Adipocyte (in vitro differentiated cells): Measurements from ENCODE around the gene KLHDC8A.

Experiments
- DNase-seq: peaks from one replicate; pipeline ENCODE4 v3.0.0-alpha.2; 2015; ENCODE audit warnings: low read depth
- H3K27me3 ChIP-seq: replicated peaks from 2 replicates; pipeline ENCODE4 v1.7.0; 2013; ENCODE audit warnings: mild to moderate bottlenecking, low read length, moderate library complexity; ENCODE audit not compliant: control insufficient read depth, insufficient read depth
- H3K36me3 ChIP-seq: 2 replicates; pipeline ENCODE4 v1.7.0; 2013; ENCODE audit warnings: low read length, mild to moderate bottlenecking, moderate library complexity; ENCODE audit not compliant: control insufficient read depth, insufficient read depth, severe bottlenecking
- H3K4me1 ChIP-seq: 2 replicates; pipeline ENCODE4 v1.7.0; 2013; ENCODE audit warnings: mild to moderate bottlenecking, low read length, moderate library complexity; ENCODE audit not compliant: control insufficient read depth, insufficient read depth
- H3K4me3 ChIP-seq: 2 replicates; pipeline ENCODE4 v1.7.0; 2013; ENCODE audit warnings: mild to moderate bottlenecking, low read length, moderate library complexity
- H3K9ac ChIP-seq: 2 replicates; pipeline ENCODE4 v1.7.0; 2013; ENCODE audit warnings: mild to moderate bottlenecking, low read length, moderate library complexity
- H3K9me3 ChIP-seq: 2 replicates; pipeline ENCODE4 v1.7.0; 2013; ENCODE audit warnings: mild to moderate bottlenecking, low read length, moderate library complexity; ENCODE audit not compliant: control insufficient read depth

The KLHDC8A gene

DNA sequence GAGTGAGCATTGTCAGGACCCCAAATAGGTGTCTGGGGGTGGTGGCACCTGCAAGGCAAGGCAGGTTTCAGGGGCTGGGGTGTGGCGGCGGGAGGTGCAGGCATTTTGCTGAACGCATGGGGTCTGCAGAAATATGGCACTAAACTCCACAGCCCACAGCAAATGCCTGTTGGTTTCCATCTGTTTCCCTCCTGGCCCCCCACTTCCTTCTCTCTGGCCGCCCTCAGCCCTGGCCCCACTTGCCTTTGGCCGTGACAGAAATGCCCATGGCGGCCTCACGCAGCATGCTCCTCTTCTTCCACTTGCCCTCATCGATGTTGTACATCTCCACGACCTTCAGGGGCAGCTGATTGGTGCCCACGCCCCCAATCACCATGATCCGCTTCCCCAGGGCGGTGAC is 13.7 kb downstream of the KLHDC8A start:
- peaks cover 3% of the 10 kb centered on the region for H3K4me1 ChIP-seq
- no peak overlapping the region for H3K9ac ChIP-seq
- no peak overlapping the region for H3K4me3 ChIP-seq
- peaks cover 73% of the 10 kb centered on the region for H3K27me3 ChIP-seq
- no peaks in the 10 kb centered on the region for H3K36me3 ChIP-seq
- no peaks in the 10 kb centered on the region for H3K9me3 ChIP-seq
- DNase-seq: no peak

DNA sequence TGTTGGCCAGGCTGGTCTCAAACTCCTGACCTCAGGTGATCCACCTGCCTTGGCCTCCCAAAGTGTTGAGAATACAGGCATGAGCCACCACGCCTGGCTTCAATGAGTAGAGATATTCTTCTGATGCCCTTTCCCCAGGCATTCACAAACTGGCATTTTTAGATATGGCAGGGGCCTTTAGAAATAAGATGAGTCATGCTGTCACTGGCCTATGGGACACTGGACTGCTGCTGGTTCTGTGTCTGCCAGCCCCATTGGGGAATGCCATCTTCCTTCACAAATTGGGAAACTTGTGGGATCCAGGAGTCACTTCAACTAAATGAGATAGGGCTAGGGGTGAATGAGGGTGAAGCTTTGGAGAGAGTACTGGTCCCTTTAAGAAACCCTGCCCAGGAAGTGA is 16.0 kb downstream of the KLHDC8A start:
- peaks cover 64% of the 10 kb centered on the region for H3K27me3 ChIP-seq

GRCh38 chr1:205339717-205340116 is 17.0 kb downstream of the KLHDC8A start:
- H3K9ac ChIP-seq: no peak overlapping the region
- H3K4me3 ChIP-seq: no peak overlapping the region
- H3K27me3 ChIP-seq: peaks cover 55% of the 10 kb centered on the region
- no peaks in the 10 kb centered on the region for H3K9me3 ChIP-seq
- H3K4me1 ChIP-seq: peaks cover 3% of the 10 kb centered on the region
- H3K36me3 ChIP-seq: no peaks in the 10 kb centered on the region
- no peak for DNase-seq

More for the DNA sequence above, 16.0 kb downstream of the KLHDC8A start:
- H3K9ac ChIP-seq: no peak overlapping the region
- peaks cover 3% of the 10 kb centered on the region for H3K4me1 ChIP-seq
- H3K9me3 ChIP-seq: no peaks in the 10 kb centered on the region
- no peak for DNase-seq
- no peaks in the 10 kb centered on the region for H3K36me3 ChIP-seq
- H3K4me3 ChIP-seq: no peak overlapping the region

DNA sequence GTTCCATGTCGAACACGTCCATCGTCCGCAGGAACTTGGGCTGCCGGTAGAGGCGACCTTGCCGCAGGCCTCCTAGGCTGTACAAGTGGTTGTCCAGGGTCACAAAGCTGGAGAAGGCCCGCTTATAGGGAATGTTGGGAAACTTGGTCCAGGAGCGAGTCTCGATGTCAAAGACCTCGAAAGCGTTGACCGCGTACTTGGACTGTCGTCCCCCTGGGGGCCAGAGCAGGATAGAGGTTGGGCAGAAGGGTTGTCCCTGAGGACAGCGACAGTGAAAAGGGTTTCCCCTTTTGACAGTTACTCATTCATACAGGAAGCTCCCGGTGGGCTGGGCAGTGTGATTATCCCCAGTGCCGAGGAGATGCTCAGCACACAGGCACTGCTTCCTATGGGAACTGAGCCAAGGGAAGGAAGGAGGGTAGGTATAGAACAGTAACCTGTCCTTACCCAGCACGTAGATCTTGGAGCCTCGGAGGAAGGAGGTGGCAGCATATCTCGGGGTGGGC is 17.5 kb downstream of the KLHDC8A start:
- Histone ChIP-seq H3K4me3 (no peak overlapping the region), H3K27me3 (peaks cover 53% of the 10 kb centered on the region), H3K36me3 (no peaks in the 10 kb centered on the region), H3K9ac (no peak overlapping the region), H3K4me1 (peaks cover 2% of the 10 kb centered on the region), H3K9me3 (no peaks in the 10 kb centered on the region)
- DNase-seq: no peak

GRCh38 chr1:205338011-205338410 is 18.7 kb downstream of the KLHDC8A start:
- H3K9ac ChIP-seq: no peak overlapping the region
- DNase-seq: no peak
- no peaks in the 10 kb centered on the region for H3K36me3 ChIP-seq
- H3K27me3 ChIP-seq: peaks cover 51% of the 10 kb centered on the region
- no peaks in the 10 kb centered on the region for H3K4me1 ChIP-seq
- H3K4me3 ChIP-seq: no peak overlapping the region
- H3K9me3 ChIP-seq: no peaks in the 10 kb centered on the region

DNA sequence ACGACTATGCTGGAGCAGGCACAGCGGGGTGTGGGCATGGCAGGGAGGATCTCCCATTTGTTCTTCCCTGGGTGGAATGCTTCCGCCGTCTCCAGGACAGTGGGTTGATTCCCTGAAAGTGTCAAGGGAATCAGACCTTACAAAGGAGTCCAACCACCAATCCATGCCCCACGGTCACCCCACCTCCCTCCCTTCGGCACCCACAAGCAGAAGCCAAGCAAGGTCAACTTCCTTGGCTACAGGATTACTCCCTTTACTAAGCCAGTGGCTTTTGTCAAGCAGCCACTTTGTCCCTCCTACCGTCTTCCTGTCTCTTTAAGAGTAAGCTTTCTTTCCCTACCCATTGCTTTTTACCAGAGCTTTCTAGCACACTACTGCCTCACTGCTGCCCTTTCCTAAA is 19.2 kb downstream of the KLHDC8A start:
- Histone ChIP-seq H3K4me3 (no peak overlapping the region), H3K9me3 (no peaks in the 10 kb centered on the region), H3K4me1 (no peaks in the 10 kb centered on the region), H3K9ac (no peak overlapping the region), H3K36me3 (no peaks in the 10 kb centered on the region), H3K27me3 (peaks cover 49% of the 10 kb centered on the region)
- DNase-seq: no peak

GRCh38 chr1:205335692-205336091 is 21.0 kb downstream of the KLHDC8A start:
- Histone ChIP-seq H3K9me3 (no peaks in the 10 kb centered on the region), H3K9ac (no peak overlapping the region), H3K4me1 (no peaks in the 10 kb centered on the region), H3K4me3 (no peak overlapping the region), H3K27me3 (peaks cover 59% of the 10 kb centered on the region), H3K36me3 (no peaks in the 10 kb centered on the region)
- peak; percentile 87 for DNase-seq

DNA sequence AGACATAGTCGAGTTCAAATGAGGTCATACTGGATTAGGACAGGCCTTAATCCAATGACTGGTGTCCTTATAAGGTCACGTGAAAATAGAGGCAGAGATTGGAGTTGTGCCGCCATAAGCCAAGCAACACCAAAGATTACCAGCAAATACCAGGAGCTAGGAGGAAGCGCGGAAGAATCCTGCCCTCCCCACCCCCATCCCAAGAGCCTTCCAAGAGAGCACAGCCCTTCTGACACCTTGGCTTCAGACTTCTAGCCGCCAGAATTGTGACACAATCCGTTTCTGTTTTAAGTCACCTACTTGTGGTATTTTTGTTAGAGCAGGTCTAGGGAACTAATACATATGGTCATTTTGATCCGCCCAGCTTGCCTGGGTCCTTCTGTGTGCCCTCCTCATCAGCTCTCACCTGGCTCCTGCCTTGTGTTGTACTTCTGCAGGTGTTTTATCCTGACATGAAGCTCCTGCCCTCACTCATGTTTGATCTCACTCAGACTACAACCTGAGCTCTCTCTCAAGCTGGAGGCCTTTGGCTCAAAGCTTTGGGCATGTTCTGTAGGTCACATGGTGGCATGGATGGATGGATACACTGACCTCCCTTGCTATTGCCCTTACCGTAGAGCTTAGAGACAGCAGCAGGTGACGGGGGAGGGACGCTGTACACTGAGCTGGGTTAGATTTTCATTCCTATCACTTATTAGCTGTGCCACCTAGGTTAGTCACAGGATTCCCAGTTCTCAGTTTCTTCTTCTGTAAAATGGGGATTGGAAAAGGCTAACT is 24.5 kb downstream of the KLHDC8A start:
- Histone ChIP-seq H3K4me1 (no peaks in the 10 kb centered on the region), H3K27me3 (peaks cover 66% of the 10 kb centered on the region), H3K9me3 (no peaks in the 10 kb centered on the region), H3K9ac (no peak overlapping the region), H3K36me3 (no peaks in the 10 kb centered on the region), H3K4me3 (no peak overlapping the region)
- DNase-seq: no peak

DNA sequence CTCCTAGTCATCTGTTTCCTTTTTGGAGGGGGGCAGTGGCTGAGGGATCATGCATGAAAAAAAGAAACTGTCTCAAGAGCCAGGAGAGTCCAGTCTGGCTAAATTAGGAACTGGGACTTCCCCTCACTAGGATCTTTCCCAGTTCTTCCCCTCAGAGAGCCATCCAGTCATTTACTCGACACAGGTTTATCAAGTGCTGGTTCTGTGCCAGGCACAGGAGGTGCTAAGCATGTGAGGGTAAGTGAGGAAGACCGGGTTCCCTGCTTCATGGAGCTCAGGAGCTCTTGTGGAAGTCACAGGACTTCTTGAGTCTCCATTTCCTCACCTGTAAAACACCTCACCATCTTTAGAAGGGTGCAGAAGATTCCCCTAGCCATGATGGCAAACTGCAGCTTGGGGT is 26.6 kb downstream of the KLHDC8A start:
- H3K36me3 ChIP-seq: no peaks in the 10 kb centered on the region
- peaks cover 58% of the 10 kb centered on the region for H3K27me3 ChIP-seq
- H3K9me3 ChIP-seq: no peaks in the 10 kb centered on the region
- no peak overlapping the region for H3K4me3 ChIP-seq
- H3K9ac ChIP-seq: no peak overlapping the region
- H3K4me1 ChIP-seq: no peaks in the 10 kb centered on the region
- DNase-seq: no peak

- Histone ChIP-seq H3K4me3 (no peak overlapping the region), H3K27me3 (peaks cover 58% of the 10 kb centered on the region), H3K9ac (no peak overlapping the region), H3K4me1 (no peaks in the 10 kb centered on the region), H3K9me3 (no peaks in the 10 kb centered on the region), H3K36me3 (no peaks in the 10 kb centered on the region)
- DNase-seq: no peak
These were observed 27.0 kb downstream of the KLHDC8A start for GRCh38 chr1:205329719-205330118.

GRCh38 chr1:205328476-205328875 is 28.2 kb downstream of the KLHDC8A start:
- DNase-seq: no peak
- no peaks in the 10 kb centered on the region for H3K9me3 ChIP-seq
- H3K9ac ChIP-seq: no peak overlapping the region
- H3K27me3 ChIP-seq: peaks cover 51% of the 10 kb centered on the region
- H3K36me3 ChIP-seq: no peaks in the 10 kb centered on the region
- no peaks in the 10 kb centered on the region for H3K4me1 ChIP-seq
- no peak overlapping the region for H3K4me3 ChIP-seq
